ENCODE results near the gene RCAN1.
A peak's percentile ranks its signal among the peaks of the same experiment; 100 is the strongest.

The RCAN1 gene

DNA sequence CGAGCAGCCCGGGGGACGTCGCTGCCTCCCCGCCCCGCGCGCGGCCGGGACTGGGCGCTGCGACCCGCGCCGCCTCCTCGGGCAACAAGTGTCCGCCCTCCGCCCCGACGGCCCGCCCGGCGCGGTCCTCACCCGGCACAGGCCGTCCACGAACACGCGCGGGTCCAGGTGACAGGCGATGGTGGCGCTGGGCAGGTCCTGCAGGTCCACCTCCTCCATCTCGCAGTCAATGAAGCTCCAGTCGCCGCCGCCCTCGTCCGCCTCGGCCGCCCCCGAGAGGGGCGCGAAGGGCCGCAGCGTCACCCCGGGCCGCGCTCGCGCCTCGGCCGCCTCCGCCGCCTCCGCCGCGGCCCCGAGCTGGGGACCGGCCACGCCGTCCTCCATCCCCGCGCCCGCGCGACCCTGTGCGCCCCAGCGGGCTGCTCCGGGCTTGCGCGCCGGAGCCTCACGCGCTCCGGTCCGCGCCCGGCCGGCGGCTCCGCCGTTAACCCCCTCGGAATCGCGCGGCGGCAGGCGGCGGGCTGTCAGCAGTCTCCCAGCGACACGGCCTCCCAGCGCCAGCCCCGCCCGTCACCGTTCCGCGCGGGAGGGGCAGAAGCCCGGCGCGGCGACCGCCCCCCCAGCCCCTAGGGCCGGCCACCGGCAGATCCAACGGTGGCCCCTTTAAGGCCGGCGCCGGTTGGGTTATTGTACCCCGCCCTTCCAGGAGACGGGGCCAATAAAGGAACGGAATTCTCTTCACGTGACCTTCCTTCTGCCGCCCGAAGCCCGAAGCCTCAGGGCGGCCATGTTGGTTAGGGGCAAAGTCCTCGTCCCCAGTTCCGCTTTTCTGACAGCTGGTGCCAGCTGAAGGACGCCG lies at the start of gene RCAN1:
TSS of gene RCAN1 (minus strand) at position 486 of the 859 bp plus-strand sequence. CDS start at position 384, 102 bp downstream.
- DNase-seq (ENCODE audit: low read depth in 2 of 2, low spot score in 1 of 2), result peak; percentile 62 to 75

GRCh38 chr21:34661848-34662247 lies 46.9 kb upstream of the RCAN1 start:
- no peak for DNase-seq (ENCODE audit: low read depth in 2 of 2, low spot score in 1 of 2)

DNA sequence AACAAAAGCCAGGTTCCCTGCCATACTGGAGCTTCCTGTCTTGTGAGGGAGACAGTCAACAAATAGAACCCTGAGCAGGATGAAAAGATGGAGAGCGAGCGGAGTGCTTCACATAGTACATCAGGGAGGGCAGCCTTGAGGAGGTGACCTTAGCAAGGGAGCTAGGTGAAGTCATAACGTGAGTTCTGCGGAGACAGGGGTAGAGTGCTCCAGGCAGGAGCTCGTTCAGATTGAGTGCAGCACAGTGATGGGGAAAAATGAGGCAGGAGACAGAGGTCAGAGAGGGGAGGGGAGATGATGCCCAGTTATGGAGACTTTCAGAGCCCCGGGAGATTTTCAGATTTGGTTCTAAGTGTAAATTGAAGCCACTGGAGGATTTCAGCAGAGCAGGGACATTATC lies 38.6 kb upstream of the RCAN1 start:
- DNase-seq (ENCODE audit: low read depth in 2 of 2, low spot score in 1 of 2), result no peak

DNA sequence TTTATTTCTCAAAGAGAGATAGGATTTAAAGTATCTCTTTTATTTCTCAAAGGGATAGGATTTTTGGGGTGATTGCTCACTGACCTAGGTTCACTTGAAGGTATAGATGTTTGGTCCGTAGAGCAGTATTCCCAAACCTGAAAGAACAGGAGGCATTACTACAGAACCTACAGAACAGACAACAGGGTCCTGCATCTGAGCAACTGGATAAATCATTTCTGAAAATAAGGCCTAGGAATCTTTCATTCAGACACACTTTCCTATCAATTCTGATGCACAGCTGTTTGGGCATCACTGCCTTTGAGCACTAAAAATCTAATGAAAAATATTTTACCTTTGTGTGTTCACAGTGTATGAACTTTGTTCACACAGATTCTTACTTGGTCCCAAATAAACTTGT lies 36.7 kb upstream of the RCAN1 start:
- no peak for DNase-seq (ENCODE audit: low read depth in 2 of 2, low spot score in 1 of 2)

GRCh38 chr21:34650861-34651431 lies 36.0 kb upstream of the RCAN1 start:
- no peak for DNase-seq (ENCODE audit: low read depth in 2 of 2, low spot score in 1 of 2)

DNA sequence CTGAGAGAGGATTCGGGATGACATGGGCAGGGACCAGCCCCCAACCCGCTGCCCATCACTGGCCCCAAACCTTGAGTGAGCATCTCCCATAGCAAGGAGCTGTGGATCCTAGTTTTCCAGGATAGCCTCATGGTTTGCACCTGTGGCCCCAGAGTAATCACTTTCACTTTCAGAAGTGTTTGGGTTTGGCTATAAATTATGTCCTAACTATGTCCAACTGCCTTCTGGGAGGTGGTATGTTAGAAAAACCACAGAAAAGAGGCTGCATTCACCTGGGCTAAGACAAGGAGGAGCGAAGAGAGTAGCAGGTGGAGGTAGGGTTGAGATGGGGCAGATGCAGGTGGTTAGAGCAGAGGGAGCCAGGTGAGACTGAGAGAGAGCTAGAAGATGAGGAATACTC lies 34.5 kb upstream of the RCAN1 start:
- DNase-seq (ENCODE audit: low read depth in 2 of 2, low spot score in 1 of 2), result no peak

DNA sequence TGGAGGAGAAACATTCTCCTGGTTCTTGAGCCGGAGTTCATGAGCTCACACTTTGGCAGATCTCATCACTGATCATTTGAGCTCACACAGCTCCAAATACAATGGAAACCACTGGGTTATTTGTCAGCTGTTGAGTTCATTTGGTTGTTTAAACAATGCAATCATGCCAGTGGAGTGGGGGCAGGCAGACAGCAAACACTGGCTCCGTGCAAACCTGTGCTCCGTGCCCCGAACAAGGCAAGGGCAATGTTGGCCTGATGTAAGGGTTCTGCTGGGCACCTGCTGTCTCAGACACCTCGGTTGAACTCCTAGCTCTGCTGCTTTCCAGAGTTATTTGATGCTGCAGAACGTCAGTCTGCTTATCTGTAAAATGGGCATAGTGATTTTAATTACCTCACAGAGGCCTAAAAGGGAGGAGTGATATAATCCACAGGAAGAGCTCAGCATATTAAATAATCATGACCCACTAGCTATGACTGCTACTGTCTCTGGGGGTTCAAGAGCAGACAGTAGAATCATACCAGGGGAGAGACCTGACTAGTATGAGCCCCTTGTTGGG lies 33.9 kb upstream of the RCAN1 start:
- DNase-seq (ENCODE audit: low read depth in 2 of 2, low spot score in 1 of 2), result no peak

- DNase-seq (ENCODE audit: low read depth in 2 of 2, low spot score in 1 of 2), result no peak
Measured at GRCh38 chr21:34647555-34647954, 32.6 kb upstream of the RCAN1 start.

DNA sequence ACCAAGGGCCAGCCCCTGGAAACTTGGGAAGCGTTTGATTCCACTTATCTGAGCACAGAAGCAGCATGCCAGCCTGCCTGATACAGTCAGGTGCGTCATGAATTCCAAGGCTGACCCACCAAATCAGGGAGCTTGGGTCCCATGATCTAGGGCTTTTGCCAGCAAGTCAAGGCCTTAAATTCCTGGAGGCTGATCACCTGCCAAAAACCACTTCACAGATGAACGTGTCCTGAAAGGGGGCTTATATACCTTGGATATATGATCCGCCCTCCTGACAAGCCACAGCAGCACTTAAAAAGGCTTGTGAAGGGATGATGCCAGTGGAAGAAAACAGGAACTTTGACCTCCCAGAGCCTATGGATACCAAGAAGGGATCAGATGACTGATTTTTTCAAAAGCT lies 29.9 kb upstream of the RCAN1 start:
- no peak for DNase-seq (ENCODE audit: low read depth in 2 of 2, low spot score in 1 of 2)

- DNase-seq (ENCODE audit: low read depth in 2 of 2, low spot score in 1 of 2), result no peak
Measured at GRCh38 chr21:34642211-34643075, 27.5 kb upstream of the RCAN1 start.

GRCh38 chr21:34640858-34641257 lies 25.9 kb upstream of the RCAN1 start:
- no peak for DNase-seq (ENCODE audit: low read depth in 2 of 2, low spot score in 1 of 2)

GRCh38 chr21:34639882-34640788 lies 25.2 kb upstream of the RCAN1 start:
- DNase-seq (ENCODE audit: low read depth in 2 of 2, low spot score in 1 of 2), result no peak

DNA sequence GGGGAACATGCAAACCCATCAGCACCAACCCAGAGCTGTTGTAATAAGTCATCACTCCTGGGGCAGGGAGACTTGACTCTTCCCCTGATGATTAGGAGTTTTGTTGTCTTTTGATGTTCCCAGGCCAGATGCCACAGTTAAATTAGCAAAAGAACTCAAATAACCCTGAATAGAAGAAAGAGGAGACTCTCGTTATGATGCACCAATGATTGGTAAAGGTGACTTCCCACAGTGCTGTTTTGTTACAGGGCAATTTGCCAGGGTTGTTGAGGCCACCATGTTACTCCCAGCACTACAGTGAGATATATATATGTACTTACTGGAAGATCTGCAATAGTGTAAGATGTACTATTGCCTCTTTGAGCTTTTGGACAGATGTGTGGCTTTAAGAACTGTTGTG lies 24.3 kb upstream of the RCAN1 start:
- no peak for DNase-seq (ENCODE audit: low read depth in 2 of 2, low spot score in 1 of 2)

GRCh38 chr21:34636961-34637360 lies 22.0 kb upstream of the RCAN1 start:
- no peak for DNase-seq (ENCODE audit: low read depth in 2 of 2, low spot score in 1 of 2)

DNA sequence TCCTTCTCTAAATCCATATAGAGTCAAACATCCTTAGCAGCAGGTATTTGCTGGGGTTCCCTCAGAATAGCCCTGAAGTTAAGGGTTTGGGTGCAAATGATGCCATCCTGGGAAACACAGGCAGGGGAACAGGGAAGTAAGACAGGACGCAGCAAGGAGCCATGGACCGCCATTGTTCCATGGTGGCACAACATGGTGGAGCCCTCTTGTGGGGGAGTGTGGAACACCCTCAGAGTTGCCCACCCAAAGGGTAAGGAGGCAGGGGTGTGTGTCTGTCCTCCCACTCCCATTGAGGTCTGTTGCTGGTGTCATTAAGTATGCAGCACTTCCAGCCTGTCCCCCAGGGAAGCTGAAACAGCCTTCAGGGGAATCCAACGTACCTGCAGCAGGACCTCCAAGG lies 20.4 kb upstream of the RCAN1 start:
- DNase-seq (ENCODE audit: low read depth in 2 of 2, low spot score in 1 of 2), result no peak

- DNase-seq (ENCODE audit: low read depth in 2 of 2, low spot score in 1 of 2), result no peak
Measured at GRCh38 chr21:34632498-34632897, 17.6 kb upstream of the RCAN1 start.

DNA sequence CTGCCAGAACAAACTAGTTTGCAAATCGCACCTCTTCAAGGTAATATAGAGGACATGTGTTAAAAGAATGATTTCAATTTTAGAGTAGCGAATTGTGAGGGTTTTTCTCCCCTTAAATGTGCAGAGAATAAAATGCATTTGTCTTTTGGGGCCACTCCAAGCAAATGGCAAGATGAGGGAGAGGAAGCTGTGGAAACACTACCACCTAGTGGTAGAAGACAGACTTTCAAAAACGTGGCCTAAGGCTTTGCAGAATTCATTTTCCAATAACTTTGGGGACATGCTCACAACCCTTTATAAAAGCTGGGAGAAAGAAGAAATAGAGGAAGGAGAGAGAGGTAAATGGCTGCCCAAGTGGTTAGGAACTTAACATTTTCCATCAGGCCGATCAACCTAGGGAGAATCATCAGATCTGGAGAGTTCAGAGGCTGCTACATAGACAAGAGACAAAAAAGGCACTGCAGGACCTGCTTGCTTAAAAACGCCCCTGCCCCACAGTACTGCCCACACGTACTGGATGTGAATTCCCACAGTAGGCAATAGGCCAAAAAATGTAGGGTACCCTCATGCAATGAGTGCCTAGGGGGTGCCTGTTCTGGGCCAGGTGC lies 15.7 kb upstream of the RCAN1 start:
- DNase-seq (ENCODE audit: low read depth in 2 of 2, low spot score in 1 of 2), result no peak

- DNase-seq (ENCODE audit: low read depth in 2 of 2, low spot score in 1 of 2), result no peak
Measured at GRCh38 chr21:34626131-34626530, 11.2 kb upstream of the RCAN1 start.

GRCh38 chr21:34625030-34625593 lies 10.2 kb upstream of the RCAN1 start:
- no peak for DNase-seq (ENCODE audit: low read depth in 2 of 2, low spot score in 1 of 2)

DNA sequence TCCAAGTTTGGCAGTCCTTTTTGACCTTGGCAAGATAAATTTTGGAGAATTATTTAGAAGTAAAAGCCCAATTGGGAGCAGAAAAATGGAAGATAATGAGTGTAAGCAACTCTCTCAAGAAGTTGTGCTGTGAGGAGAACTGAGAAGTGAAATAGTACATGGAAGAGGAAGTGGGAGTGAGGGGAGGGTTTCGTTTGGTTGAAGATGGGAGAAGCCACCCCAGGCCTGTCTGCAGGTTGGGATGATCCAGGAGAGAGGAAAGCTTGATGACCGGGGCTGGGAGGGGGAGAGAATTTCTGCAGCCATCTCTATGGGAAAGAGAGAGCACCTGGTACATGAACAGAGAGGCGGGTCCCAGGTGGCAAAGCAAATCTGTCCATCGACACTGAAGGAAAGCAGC lies 8.6 kb upstream of the RCAN1 start:
- DNase-seq (ENCODE audit: low read depth in 2 of 2, low spot score in 1 of 2), result no peak

Data from stimulated activated CD8-positive, alpha-beta memory T cell treated with anti-CD3 and anti-CD28 coated beads, Interleukin-4, amount 100 ng/mL, for 4 hours (primary cell).